COLO668 (cell line): ENCODE measurements around the gene PXK.
"Not testable (repeated sequence)": the region's sequence is repeated elsewhere in the genome, so short reads cannot be mapped to it uniquely, and the experiment has no call there.

Experiments used
- DNase-seq: peaks from one replicate; lab custom pipeline; 2025; ENCODE audit not compliant: unreplicated experiment; lab: John Stamatoyannopoulos, UW

PXK gene

GRCh38 chr3:58323529-58324390 is 8.9 kb upstream of the PXK start:
- no peak for DNase-seq

DNA sequence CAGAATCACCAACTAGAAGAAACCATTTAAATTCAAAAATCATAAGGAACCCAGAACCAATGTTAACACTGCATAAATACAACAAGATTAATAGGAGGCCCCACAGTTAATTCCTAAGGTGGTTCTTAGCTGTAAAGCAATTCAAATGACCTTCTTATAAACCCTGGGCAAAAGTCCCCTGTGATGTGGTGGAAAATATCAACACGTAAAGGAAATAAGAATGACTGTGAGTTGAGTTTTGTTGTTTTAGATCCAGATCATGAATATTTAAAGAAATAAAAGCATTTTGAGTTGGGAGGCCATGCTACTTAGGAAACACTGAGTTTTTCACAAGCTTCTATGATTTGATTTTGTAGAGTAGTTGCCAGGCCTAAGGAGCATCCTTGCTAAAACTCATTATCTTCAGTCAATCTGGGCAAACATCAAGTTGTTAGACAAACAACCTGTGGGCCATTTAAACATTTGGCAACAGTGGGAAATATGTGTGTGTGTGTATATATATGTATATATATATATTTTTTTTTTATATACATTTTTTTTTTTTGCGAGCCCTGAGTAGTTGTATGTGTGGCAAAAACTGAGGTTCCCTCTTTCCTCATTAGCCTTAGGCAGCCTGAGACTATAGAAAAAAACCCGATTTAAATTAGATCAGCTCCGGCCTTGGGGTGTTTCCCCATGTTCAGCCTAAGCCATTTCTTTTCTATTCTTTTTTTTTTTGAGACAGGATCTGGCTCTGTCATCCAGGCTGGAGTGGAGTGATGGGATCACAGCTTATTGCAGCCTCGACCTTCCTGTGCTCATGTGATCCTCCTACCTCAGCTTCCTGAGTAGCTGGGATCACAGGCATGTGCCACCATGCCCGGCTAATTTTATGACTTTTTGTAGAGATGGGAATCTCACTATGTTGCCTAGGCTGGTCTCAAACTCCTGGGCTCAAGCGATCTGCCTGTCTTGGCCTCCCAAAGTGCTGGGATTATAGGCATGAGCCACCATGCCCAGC is 8.0 kb upstream of the PXK start:
- no peak for DNase-seq

DNA sequence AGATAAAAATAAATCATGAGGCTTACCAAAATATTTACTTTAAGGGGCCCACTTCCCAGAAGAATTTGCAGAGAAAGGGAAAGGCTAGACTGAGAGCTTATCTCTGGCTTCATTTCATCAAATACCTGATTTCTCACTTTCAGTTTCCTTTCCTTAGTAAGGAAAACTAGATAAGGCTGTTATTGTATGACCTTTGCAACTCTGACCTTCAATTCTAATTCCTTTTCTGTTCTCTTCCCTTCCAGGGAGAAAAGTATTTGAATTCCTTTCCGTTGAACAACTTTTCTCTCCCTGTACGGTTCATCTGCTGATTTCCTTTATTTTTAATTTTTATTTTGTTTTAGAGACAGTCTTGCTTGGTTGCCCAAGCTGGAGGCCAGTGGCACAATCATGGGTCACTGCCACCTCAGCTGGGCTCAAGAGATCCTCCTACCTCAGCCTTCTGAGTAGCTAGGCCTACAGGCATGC is 7.1 kb upstream of the PXK start:
- DNase-seq = no peak

DNA sequence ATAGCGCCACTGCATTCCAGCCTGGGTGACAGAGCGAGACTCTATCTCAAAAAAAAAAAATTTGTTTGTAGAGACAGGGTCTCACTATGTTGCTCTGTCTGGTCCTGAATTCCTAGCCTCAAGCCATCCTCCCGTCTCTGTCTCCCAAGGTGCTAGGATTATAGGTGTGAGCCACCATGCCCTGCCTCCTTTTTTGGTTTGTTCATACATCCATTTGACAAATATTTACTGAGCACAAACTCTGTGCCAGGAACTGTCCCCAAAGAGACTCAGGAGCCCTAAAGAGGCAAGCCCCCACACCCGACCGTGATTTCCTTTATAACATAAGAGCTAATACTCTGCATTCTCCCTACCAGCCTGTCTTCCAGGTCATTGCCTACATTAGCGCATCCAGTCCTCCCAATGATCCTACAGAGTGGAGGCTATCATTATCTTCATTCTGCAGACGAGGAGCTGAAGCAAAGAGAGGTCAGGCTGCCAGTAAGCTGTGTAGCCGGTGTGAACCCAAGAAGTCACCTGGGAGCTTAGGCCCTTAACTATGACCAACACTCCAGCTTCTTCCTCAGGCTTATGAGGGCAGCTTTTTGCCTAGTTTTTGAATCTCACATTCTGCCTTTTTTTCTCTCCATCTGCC is 6.3 kb upstream of the PXK start:
- no peak for DNase-seq

- DNase-seq = no peak
Observed at GRCh38 chr3:58329150-58329921, 3.4 kb upstream of the PXK start.

- no peak for DNase-seq
Observed at GRCh38 chr3:58329922-58330413, 2.7 kb upstream of the PXK start.

DNA sequence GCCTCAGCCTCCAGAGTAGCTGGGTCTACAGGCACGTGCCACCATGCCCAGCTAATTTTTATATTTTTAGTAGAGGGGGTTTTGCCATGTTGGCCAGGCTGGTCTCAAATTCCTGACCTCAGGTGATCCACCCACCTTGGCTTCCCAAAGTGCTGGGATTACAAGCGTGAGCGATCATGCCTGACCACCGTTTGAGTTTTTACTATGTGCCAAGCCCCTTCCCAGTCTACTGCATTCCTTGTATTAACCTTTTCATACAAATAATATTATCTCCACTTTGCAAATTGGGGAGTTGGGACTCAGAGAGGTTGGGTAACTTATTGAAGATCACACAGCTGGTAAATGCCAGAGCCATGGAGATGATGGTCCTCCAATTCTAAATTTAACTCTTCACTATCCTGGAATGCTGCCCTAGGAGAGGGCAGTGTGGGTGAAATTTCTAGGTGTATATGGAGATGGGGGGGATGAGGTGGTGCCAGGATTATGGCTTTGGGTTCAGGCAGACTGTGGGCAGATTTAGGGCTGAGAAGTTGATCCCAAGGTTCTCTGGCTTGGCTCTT is 1.0 kb upstream of the PXK start:
- DNase-seq = no peak

- DNase-seq = peak; percentile 34
Observed at GRCh38 chr3:58333206-58334012, 717 bp downstream of the PXK start.

GRCh38 chr3:58334013-58334321 is 1.3 kb downstream of the PXK start:
- no peak for DNase-seq

- DNase-seq = no peak
Observed at GRCh38 chr3:58334506-58334884, 1.8 kb downstream of the PXK start.

- no peak for DNase-seq
Observed at GRCh38 chr3:58335652-58335947, 2.9 kb downstream of the PXK start.

DNA sequence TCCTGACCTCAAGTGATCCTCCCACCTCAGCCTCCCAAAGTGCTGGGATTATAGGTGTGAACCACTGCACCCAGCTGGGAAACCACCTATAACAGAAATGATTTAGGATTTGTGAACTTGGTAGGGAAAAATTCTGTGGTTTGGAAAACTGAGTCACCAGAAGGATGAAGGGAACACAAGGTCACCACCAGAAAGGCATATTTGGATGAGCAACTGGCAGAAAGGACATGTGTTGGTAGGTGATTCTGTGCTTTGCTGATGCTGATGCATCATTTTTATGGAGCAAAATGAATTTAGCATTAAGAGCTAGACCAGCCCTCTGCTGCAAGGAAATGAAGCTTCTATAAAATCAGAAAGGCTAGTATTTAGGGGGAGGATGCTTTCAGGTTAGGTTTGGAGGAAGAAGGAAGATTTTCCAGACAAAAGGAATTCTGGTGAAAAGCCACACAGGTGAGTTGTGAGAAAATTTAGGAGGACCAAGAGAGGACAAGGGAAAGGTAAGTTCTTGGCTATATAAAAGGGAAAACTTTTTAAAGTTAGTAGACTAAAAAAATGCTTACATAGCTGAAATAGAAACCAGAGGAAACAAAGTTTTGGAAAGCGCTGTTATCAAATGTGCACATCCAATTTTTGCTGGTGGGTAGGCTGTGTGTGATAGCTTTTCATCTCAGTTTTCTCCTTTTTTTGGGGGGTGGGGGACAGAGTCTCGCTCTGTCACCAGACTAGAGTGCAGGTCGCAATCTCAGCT is 3.6 kb downstream of the PXK start:
- DNase-seq = no peak

GRCh38 chr3:58337190-58337589 is 4.5 kb downstream of the PXK start:
- no peak for DNase-seq

DNA sequence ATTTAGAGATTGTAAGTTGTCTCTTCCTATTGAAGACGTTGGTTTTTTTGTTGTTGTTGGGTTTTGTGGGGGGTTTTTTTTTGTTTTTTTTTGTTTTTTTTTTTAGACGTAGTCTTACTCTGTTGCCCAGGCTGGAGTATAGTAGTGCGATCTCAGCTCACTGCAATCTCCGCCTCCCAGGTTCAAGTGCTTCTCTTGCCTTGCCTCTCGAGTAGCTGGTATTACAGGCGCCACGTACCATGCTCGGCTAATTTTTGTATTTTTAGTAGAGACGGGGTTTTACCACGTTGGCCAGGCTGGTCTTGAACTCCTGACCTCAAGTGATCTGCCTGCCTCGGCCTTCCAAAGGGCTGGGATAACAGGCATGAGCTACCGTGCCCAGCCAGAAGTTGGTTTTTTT is 6.5 kb downstream of the PXK start:
- DNase-seq = not testable (repeated sequence)

- no peak for DNase-seq
Observed at GRCh38 chr3:58340594-58341244, 8.0 kb downstream of the PXK start.

DNA sequence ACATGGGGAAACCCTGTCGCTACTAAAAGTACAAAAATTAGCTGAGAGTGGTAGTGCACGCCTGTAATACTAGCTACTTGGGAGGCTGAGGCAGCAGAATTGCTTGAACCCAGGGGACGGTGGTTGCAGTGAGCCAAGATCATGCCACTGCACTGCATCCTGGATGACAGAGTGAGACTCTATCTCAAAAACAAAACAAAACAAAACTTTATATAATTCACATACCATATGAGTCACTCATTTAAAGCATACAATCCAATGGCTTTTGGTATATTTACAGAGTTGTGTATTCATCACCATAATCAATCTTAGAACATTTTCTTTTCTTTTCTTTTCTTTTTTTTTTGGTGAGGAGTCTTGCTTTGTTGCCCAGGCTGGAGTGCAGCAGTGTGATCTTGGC is 8.7 kb downstream of the PXK start:
- no peak for DNase-seq

DNA sequence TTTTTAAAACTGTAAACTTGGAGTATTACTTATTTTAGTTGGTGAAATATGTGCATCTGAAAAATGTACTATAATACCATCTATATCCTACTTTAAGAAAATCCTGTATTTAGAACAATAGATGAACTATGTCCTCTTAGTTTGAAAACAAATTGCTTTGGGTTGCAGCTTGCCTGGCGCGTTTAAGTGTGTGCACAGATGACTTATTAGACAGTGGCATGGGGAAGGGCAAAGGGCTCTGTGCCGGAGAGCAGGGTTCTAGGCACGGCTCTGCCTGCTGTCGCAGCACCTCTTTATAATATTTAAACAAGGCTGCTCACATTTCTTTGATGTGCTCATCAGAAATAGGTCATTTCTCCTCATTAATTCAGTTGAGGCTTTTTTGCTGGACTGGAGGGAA is 10.0 kb downstream of the PXK start:
- DNase-seq = no peak

GRCh38 chr3:58345457-58345856 is 12.8 kb downstream of the PXK start:
- DNase-seq = no peak
